HG02759 (cell line): Measurements from ENCODE around the gene ZNF275.
"Not testable (repeated sequence)": the region's sequence is repeated elsewhere in the genome, so short reads cannot be mapped to it uniquely, and the experiment has no call there.

Source experiments
- ATAC-seq: cut with Tn5 transposase; IDR thresholded peaks from one replicate; pipeline ENCODE4 v1.9.1; 2021; ENCODE audit warnings: mild to moderate bottlenecking, moderate library complexity; ENCODE audit not compliant: unreplicated experiment

Gene ZNF275

GRCh38 chrX:153318811-153319210, 15.1 kb upstream of the ZNF275 start:
- no peak for ATAC-seq

- no peak for ATAC-seq
Observed at GRCh38 chrX:153319295-153320046, 14.5 kb upstream of the ZNF275 start.

GRCh38 chrX:153320047-153320443, 13.9 kb upstream of the ZNF275 start:
- ATAC-seq = not testable (repeated sequence)

GRCh38 chrX:153320555-153321184, 13.3 kb upstream of the ZNF275 start:
- ATAC-seq = no peak

GRCh38 chrX:153321381-153322124, 12.4 kb upstream of the ZNF275 start, which contains the start of gene PNMA6F:
TSS of gene PNMA6F (minus strand) at chrX:153321767. CDS start at chrX:153320674, 1,093 bp downstream.
- ATAC-seq = no peak

GRCh38 chrX:153327561-153327960, 6.4 kb upstream of the ZNF275 start:
- ATAC-seq = no peak

GRCh38 chrX:153333266-153333665, 687 bp upstream of the ZNF275 start:
- ATAC-seq = no peak

GRCh38 chrX:153334654-153335295, 822 bp downstream of the ZNF275 start:
- no peak for ATAC-seq

GRCh38 chrX:153336121-153336894, 2.4 kb downstream of the ZNF275 start:
- ATAC-seq = peak; percentile 40

- no peak for ATAC-seq
Observed at GRCh38 chrX:153336988-153337387, 3.0 kb downstream of the ZNF275 start.

GRCh38 chrX:153338836-153339235, 4.9 kb downstream of the ZNF275 start:
- no peak for ATAC-seq

GRCh38 chrX:153339662-153340061, 5.7 kb downstream of the ZNF275 start:
- no peak for ATAC-seq

- no peak for ATAC-seq
Observed at GRCh38 chrX:153340111-153340510, 6.2 kb downstream of the ZNF275 start.

- ATAC-seq = no peak
Observed at GRCh38 chrX:153342762-153343558, 9.0 kb downstream of the ZNF275 start.

- ATAC-seq = no peak
Observed at GRCh38 chrX:153343674-153344073, 9.7 kb downstream of the ZNF275 start.

- no peak for ATAC-seq
Observed at GRCh38 chrX:153347530-153347929, 13.6 kb downstream of the ZNF275 start.

- ATAC-seq = no peak
Observed at GRCh38 chrX:153348421-153348820, 14.5 kb downstream of the ZNF275 start.

- ATAC-seq = no peak
Observed at GRCh38 chrX:153349952-153350351, 16.0 kb downstream of the ZNF275 start.

- no peak for ATAC-seq
Observed at GRCh38 chrX:153351981-153352380, 18.0 kb downstream of the ZNF275 start.

GRCh38 chrX:153352858-153353257, 18.9 kb downstream of the ZNF275 start:
- ATAC-seq = no peak
